DMS153 treated with DMSO at 0.1 percent for 48 hours (cell line): ENCODE measurements around the gene TEX261.

Experiments
- DNase-seq: peaks from one replicate; lab custom pipeline; 2025; ENCODE audit not compliant: unreplicated experiment; lab: John Stamatoyannopoulos, UW

TEX261 gene

DNA sequence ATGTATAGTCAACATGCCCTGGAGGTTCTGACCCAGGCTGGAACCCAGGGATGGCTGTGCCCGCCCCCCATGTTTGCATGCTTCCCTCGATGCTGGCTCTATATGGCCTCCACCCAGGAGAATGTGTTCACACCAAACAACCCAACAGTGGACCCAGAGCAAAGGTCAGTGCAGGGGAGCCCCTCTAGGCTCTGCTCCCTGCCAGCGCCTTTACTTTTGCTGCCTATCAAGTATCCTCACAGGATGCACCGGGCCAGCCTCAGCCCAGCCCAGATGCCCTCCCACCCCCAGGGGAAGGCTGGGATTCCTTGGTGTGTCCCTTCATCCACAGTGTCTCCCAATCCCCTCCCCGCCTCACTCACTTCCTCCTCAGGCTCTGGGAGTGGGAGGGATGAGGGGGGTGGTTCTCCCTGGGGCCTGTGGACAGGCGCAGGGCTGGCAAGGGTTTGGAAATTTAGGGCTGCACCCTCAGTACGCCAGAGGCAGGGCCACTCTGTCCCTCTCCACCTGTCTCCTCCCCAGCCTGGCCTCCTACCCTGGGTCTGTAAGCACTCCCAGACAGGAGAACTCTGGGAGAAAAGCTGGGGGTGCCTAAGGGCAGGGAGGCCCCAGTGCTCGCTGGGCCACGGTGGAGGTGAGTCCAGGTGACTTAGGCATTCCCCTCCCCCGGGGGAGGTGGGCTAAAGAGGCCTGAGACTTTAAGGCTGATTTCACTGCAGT is 56.6 kb downstream of the TEX261 start:
- DNase-seq, result no peak

- DNase-seq, result no peak
Measured at GRCh38 chr2:70936979-70937811, 57.5 kb downstream of the TEX261 start.

DNA sequence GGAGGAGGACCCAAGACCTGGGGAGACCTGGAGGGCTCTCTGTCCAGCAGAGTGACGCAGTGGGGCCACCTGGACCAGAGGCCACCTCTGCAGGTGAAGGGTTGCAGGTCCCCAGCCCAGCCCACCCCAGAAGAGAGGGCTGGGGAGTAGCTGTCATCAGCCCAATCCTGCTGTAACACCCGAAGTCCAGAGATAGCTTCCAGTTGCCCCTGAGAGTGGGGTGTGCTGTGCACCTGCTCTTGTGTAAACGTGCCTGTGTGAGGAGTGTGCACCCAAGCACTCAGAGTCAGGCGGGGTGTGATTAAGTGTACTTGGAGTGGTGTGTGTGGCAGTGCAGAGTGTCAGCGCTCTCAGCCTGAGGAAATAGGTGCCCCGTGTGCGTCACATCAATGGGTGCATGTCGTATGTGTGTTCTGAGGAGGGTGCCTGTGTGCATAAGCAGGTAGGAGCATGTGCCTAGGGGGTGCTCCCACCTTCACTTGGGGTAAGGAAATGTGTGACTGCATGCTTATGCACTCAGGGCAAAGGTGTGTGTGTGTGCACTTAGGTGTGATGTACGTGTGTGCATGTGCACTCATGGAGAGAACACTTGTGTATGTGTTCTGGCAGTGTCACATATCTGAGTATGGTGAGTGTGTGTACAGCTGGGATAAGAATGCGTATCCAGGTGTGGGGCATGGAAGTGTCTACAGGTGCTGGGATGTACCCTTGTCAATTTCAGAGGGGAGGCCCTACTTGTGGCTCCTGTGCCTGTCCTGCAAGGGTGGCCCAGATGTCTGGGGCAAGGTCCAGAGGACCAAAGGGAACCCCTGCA is 58.3 kb downstream of the TEX261 start:
- DNase-seq, result no peak
